Neural cell (in vitro differentiated cells): ENCODE data around the gene OR10G2.
"Not testable (repeated sequence)": the region's sequence is repeated elsewhere in the genome, so short reads cannot be mapped to it uniquely, and the experiment has no call there.

Experiments
- CTCF ChIP-seq: fragments of 450-650 bp; IDR thresholded peaks from 2 replicates; pipeline ENCODE4 v1.5.1; 2014; ENCODE audit warnings: antibody characterized with exemption, mild to moderate bottlenecking, moderate library complexity; ENCODE audit not compliant: poor library complexity, severe bottlenecking
- EP300 ChIP-seq: fragments of 450-650 bp; conservative IDR thresholded peaks from 2 replicates; pipeline ENCODE4 v1.6.1; 2014; ENCODE audit warnings: antibody characterized with exemption, mild to moderate bottlenecking, moderate library complexity; ENCODE audit not compliant: poor library complexity, severe bottlenecking
- EZH2 ChIP-seq: fragments of 200-600, 300-800 bp; shearing (Covaris generic), sonication (generic); IDR thresholded peaks from 2 replicates; pipeline ENCODE4 v1.6.1; 2014; ENCODE audit warnings: antibody characterized with exemption, low read length, borderline replicate concordance, mild to moderate bottlenecking; ENCODE audit not compliant: insufficient read depth, poor library complexity, severe bottlenecking
- POLR2AphosphoS5 ChIP-seq: IDR thresholded peaks from 2 replicates; pipeline ENCODE4 v1.6.1; 2012
- RAD21 ChIP-seq: fragments of 450-650 bp; conservative IDR thresholded peaks from 2 replicates; pipeline ENCODE4 v1.6.1; 2014; ENCODE audit warnings: antibody characterized with exemption, mild to moderate bottlenecking, moderate library complexity
- SMC3 ChIP-seq: fragments of 450-650 bp; conservative IDR thresholded peaks from 2 replicates; pipeline ENCODE4 v1.6.1; 2014; ENCODE audit warnings: antibody characterized with exemption, mild to moderate bottlenecking, moderate library complexity; ENCODE audit not compliant: poor library complexity
- TAF1 ChIP-seq: IDR thresholded peaks from 2 replicates; pipeline ENCODE4 v1.6.1; 2012; ENCODE audit warnings: low read depth

DNA sequence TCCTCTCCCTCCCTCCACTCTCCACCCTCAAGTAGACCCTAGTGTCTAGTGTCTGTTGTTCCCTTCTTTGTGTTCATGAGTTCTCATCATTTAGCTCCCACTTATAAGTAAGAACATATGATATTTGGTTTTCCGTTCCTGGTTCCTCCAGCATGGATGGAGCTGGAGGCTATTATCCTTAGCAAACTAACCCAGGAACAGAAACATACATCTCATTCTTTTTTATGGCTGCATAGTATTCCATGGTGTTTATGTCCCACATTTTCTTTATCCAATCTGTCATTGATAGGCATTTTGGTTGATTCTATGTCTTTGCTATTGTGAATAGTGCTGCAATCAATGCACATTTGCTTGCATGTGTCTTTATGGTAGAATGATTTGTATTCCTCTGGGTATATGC is 4.2 kb downstream of the OR10G2 start:
- not testable (repeated sequence) for TF ChIP-seq POLR2AphosphoS5, TAF1, CTCF, SMC3, EZH2, EP300, RAD21
